H1 (cell line): ENCODE data around the gene TDRKH. TPM values are rescaled to one million over a fixed set of nuclear protein-coding genes. Genes with fewer than 3 reads are reported as not detected.

ENCODE experiments used
- CHD7 ChIP-seq: fragments of 300-600 bp; sonication (generic); IDR thresholded peaks from 2 replicates; pipeline ENCODE4 v1.7.1; 2012; ENCODE audit warnings: low read length, moderate library complexity, mild to moderate bottlenecking, inconsistent platforms; ENCODE audit not compliant: insufficient replicate concordance
- CREB1 ChIP-seq: IDR thresholded peaks from 2 replicates; pipeline ENCODE4 v1.6.1; 2012; ENCODE audit warnings: inconsistent platforms
- FOSL1 ChIP-seq: IDR thresholded peaks from 2 replicates; pipeline ENCODE4 v1.6.1; 2011; ENCODE audit warnings: mild to moderate bottlenecking, low read depth, low read length, moderate library complexity; ENCODE audit not compliant: insufficient read depth
- HDAC2 ChIP-seq, 2 experiments: fragments of 300-600 bp in 1 of 2; sonication (generic) in 1 of 2; IDR thresholded peaks; 2 replicates each; pipeline ENCODE4 v1.6.1; 2011 to 2012; ENCODE audit warnings: low read depth in 2 of 2, low read length in 2 of 2, mild to moderate bottlenecking in 2 of 2, moderate library complexity in 2 of 2, borderline replicate concordance in 1 of 2, inconsistent platforms in 1 of 2
- NANOG ChIP-seq: IDR thresholded peaks from 2 replicates; pipeline ENCODE4 v1.6.1; 2011; ENCODE audit warnings: low read length, low read depth, mild to moderate bottlenecking, inconsistent platforms; ENCODE audit not compliant: insufficient read depth, poor library complexity, severe bottlenecking
- TBP ChIP-seq: IDR thresholded peaks from 2 replicates; pipeline ENCODE4 v1.6.1; 2011; ENCODE audit warnings: low read depth, low read length, improper control_type of control experiment
- polyA plus RNA-seq, 7 experiments: library from polyadenylated mRNA; depleted of rRNA in 3 of 7; stranded (reverse) in 5 of 7; unstranded in 2 of 7; fragments of >200 nt in 5 of 7; fragments of 200-250 nt in 2 of 7; gene quantifications; 1 replicate in 5 of 7; 2 replicates in 1 of 7; 4 replicates in 1 of 7; pipeline versions ENCODE4 v1.2.1 to v1.2.3, GENCODE V29; 2011 to 2013; ENCODE audit warnings: missing spikeins in 2 of 7, mixed read lengths in 2 of 7
- total RNA-seq: library from RNA; stranded (reverse); fragmentation: NEBNext Ultra II Directional; extraction: Animal tissue kit (Norgen Biotek cat#: 25700); gene quantifications from 2 replicates; pipeline ENCODE4 v1.2.1, GENCODE V29; 2021

The TDRKH gene
- total and polyA plus RNA-seq, 2 of the 8 experiments (the other 6 are each of a cell fraction or from before 2014, with no cell fraction given) = 9.9 to 26.1 TPM

DNA sequence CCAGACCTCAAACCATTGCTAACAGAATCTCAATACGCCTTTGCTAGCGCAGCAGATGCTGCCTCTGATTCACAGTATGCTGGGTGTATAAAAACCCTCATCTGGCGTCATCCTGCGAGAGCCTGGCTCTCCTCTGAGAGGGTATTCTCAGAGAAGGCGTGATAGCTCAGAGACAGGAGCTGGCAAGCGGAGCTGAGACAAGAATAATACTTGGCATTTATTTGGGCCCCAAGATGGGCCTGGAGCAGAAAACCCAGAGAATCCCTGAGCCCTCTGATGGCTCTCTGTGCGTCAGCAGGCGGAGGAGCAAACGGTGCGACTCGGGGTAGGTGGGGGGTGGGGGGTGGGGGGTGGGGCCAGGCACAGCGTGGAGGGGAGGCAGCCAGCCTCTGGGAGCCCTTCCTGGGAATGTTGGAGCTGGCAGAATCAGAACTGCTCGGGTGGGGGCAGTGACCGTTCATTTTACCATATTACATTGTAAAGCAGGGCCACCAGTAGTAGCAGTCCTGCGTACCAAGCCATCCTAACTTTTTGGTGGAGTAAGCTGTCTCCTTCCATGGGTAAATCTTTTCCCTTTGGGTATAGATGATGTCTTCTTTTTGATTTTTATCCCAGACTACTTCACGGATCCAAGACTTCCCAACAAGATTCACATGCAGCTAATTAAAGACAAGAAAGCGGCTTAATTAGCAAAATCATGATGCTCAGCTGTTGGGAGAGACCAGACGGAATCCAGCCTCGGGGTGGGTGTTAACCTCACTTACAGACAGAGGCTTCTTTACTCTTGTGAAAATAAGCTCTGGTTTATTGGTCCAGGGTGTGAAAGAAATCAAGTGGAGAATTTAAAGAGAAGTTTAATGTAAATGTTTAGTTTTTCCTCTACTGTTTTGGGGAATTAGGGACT is 61.9 kb downstream of the TDRKH start (continued):
- TF ChIP-seq CHD7 (peak; percentile 99), FOSL1 (no peak), NANOG (no peak), CREB1 (peak; percentile 57; the same call in 1 of the 2 replicates), TBP (peak; percentile 18; the same call in 1 of the 2 replicates), HDAC2 (IDR thresholded peaks at IDR 0.05; ENCODE audit: borderline replicate concordance in 1 of 2, low read depth in 2 of 2, low read length in 2 of 2) (no peak)
- TF ChIP-seq, all 59 proteins: peak for 6
